ENCODE data around the gene SPNS2.

DNA sequence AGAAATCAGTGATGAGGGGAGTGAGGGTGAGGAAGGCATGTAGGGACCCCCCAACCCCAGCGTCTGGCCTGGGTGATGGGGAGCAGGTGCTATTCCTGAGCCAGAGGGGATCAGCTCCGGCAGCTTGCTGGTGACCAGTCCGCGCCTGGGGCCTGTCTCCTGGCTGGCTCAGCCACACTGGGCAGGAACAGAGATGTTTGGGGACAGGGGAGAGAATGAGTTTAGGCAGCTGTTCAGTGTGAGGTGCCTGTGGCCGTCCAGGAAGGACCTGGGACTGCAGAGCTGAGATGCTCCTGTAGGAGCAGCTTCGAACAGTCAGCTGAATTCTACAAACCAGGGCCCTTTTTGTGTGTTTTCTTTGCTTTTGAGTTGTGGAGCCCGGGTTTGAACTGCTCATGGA is 23.2 kb upstream of the SPNS2 start:
- no peak for TF ChIP-seq ZNF70 (CRISPR knock-in tag; IDR thresholded peaks at IDR 0.05)
- TF ChIP-seq RARB (CRISPR knock-in tag; IDR thresholded peaks at IDR 0.05): no peak
